Breast epithelium (tissue), 3 donors: Measurements from ENCODE around the gene GUCY1A2.

Experiments
- CTCF ChIP-seq, 3 donors: fragments of 450-650 bp; IDR thresholded peaks; one replicate each; pipeline ENCODE4 v1.5.1; 2016 to 2017; ENCODE audit warnings: antibody characterized with exemption in 3 of 3, mild to moderate bottlenecking in 3 of 3, moderate library complexity in 3 of 3
- POLR2A ChIP-seq: fragments of 450-650 bp; IDR thresholded peaks from one replicate; pipeline ENCODE4 v1.6.1; 2016; ENCODE audit warnings: antibody characterized with exemption, mild to moderate bottlenecking, moderate library complexity

DNA sequence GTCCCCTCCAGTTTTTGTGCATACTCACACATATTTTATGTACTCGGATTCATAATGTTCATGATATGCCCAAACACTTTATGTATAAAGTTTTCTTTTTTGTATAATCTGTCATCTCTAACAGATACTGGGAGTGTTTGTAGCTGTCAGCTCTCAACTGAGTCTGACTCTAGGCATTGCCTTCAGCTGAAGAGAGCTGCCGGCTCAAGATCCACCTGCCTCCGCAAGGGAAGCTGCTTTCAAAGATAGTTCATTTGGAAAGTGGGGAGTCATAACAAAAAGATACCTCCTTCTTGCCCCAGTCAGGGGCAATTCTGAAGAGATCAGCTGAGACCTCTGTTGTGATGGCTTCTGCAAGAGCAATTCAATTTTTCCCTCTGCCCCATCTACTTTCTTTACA, 58.9 kb downstream of the GUCY1A2 start:
- TF ChIP-seq POLR2A, result no peak
- no peak for TF ChIP-seq CTCF (IDR thresholded peaks at IDR 0.05)
